Ascending aorta (tissue), 2 donors: ENCODE data around the gene FBXL13. TPM values are rescaled to one million over a fixed set of nuclear protein-coding genes. Genes with fewer than 3 reads are reported as not detected.
"Not testable (repeated sequence)": the region's sequence is repeated elsewhere in the genome, so short reads cannot be mapped to it uniquely, and the experiment has no call there.

Source experiments
- DNase-seq, 2 donors: peaks; one replicate each; pipeline ENCODE4 v3.0.0-alpha.2; 2019; ENCODE audit warnings: low spot score in 2 of 2
- H3K27ac ChIP-seq, 2 donors: fragments of 200-600 bp; sonication (generic); one replicate each; pipeline ENCODE4 v1.5.1; 2016 to 2017; ENCODE audit warnings: mild to moderate bottlenecking in 1 of 2
- H3K27me3 ChIP-seq: fragments of 200-600 bp; sonication (generic); one replicate; pipeline ENCODE4 v1.5.1; 2017
- H3K36me3 ChIP-seq, 2 donors: fragments of 200-600 bp; sonication (generic); one replicate each; pipeline ENCODE4 v1.5.1; 2016
- H3K4me1 ChIP-seq, 2 donors: fragments of 200-600 bp; sonication (generic); one replicate each; pipeline ENCODE4 v1.5.1; 2016 to 2017; ENCODE audit warnings: mild to moderate bottlenecking in 1 of 2
- H3K4me3 ChIP-seq, 2 donors: fragments of 200-600 bp; sonication (generic); one replicate each; pipeline ENCODE4 v1.5.1; 2016 to 2017; ENCODE audit warnings: mild to moderate bottlenecking in 1 of 2
- H3K9me3 ChIP-seq, 2 donors: fragments of 200-600 bp; sonication (generic); one replicate each; pipeline ENCODE4 v1.5.1; 2016
- CTCF ChIP-seq, 3 experiments: fragments of 200-600 bp in 2 of 3; fragments of 450-650 bp in 1 of 3; sonication (generic) in 2 of 3; IDR thresholded peaks; one replicate each; pipeline ENCODE4 v1.5.1; 2016 to 2019; ENCODE audit warnings: antibody characterized with exemption in 3 of 3, mild to moderate bottlenecking in 1 of 3, moderate library complexity in 1 of 3
- intact Hi-C: fragments of 100-400 bp; cut with DNase I; formaldehyde crosslinking; loops from one replicate; pipeline ENCODE4 v1.15.1; 2023
- total RNA-seq: library from RNA; depleted of rRNA; stranded (reverse); fragments of >200 nt; gene quantifications from one replicate; pipeline ENCODE4 v1.1.0, GENCODE V29; 2016

Gene FBXL13
- total RNA-seq, 1 donor from 2014 or later, result 0.75 TPM

- intact Hi-C loops, result no loop called here
- Histone ChIP-seq H3K9me3 (no peaks in the 10 kb centered on the region), H3K4me3 (no peak overlapping the region), H3K27ac (no peak overlapping the region), H3K4me1 (no peaks in the 10 kb centered on the region), H3K36me3 (peaks cover 31 to 50% of the 10 kb centered on the region in 2 donors), H3K27me3 (no peaks in the 10 kb centered on the region)
- TF ChIP-seq CTCF (IDR thresholded peaks at IDR 0.05), result no peak
- no peak for DNase-seq
These were observed 18.8 kb upstream of the FBXL13 start for GRCh38 chr7:103093429-103093828.

GRCh38 chr7:103092321-103092720 is 17.7 kb upstream of the FBXL13 start:
- H3K4me1 ChIP-seq, H3K9me3 ChIP-seq, H3K27me3 ChIP-seq, DNase-seq, intact Hi-C loops, H3K27ac ChIP-seq, H3K4me3 ChIP-seq: not testable (repeated sequence)
- peaks cover 36 to 57% of the 10 kb centered on the region in 2 donors for H3K36me3 ChIP-seq

DNA sequence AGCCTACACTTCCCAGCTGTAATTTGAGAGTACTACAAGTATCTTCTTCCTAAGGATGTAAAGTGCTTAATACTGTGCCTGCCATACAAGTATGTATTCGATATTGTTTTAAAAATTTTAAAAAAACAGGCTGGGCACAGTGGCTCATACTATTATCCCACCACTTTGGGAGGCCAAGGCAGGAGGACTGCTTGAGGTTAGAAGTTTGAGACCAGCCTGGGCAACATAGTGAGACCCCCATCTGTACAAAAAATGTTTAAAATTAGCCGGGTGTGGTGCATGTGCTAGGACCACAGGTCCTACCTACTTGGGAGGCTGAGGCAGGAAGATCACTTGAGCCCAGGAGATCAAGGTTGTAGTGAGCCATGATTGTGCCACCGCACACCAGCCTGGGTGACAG is 8.6 kb upstream of the FBXL13 start:
- Histone ChIP-seq H3K27me3 (no peaks in the 10 kb centered on the region), H3K4me3 (no peak overlapping the region), H3K27ac (no peak overlapping the region), H3K4me1 (no peaks in the 10 kb centered on the region), H3K9me3 (no peaks in the 10 kb centered on the region), H3K36me3 (peaks cover 14 to 28% of the 10 kb centered on the region in 2 donors)
- no peak for TF ChIP-seq CTCF (IDR thresholded peaks at IDR 0.05)
- DNase-seq, result no peak
- intact Hi-C loops, result no loop called here

- H3K27me3 ChIP-seq, result no peaks in the 10 kb centered on the region
- DNase-seq, result no peak
- no peak overlapping the region for H3K27ac ChIP-seq
- no peak overlapping the region for H3K4me3 ChIP-seq
- no peak for TF ChIP-seq CTCF (IDR thresholded peaks at IDR 0.05)
- peaks cover 11 to 21% of the 10 kb centered on the region in 2 donors for H3K36me3 ChIP-seq
- intact Hi-C loops, result no loop called here
- H3K9me3 ChIP-seq, result no peaks in the 10 kb centered on the region
- no peaks in the 10 kb centered on the region for H3K4me1 ChIP-seq
These were observed 7.9 kb upstream of the FBXL13 start for GRCh38 chr7:103082497-103082896.

DNA sequence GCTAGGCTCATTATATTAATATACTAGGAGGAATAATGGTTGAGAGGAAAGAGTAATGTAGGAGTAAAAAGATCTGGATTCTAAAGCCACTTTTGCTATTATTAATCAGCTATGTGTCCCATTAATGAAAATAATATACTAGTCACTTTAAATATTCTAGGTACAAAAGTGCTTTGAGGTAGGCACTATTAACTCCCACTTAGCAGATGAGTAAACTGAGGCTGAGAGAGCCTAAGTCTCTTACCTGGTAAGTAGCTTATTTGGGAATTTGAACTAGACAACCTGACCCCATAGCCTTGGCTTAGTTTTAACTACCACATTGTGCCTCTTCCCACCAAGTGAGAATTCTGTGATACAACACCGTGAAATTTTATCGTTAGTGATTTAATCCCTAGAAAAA is 6.3 kb upstream of the FBXL13 start:
- Histone ChIP-seq H3K36me3 (peaks cover 11 to 13% of the 10 kb centered on the region in 2 donors), H3K9me3 (no peaks in the 10 kb centered on the region), H3K27ac (no peak overlapping the region), H3K27me3 (no peaks in the 10 kb centered on the region), H3K4me3 (no peak overlapping the region), H3K4me1 (peaks cover 0 to 6% of the 10 kb centered on the region in 2 donors)
- TF ChIP-seq CTCF (IDR thresholded peaks at IDR 0.05), result no peak
- DNase-seq, result no peak
- intact Hi-C loops, result no loop called here

DNA sequence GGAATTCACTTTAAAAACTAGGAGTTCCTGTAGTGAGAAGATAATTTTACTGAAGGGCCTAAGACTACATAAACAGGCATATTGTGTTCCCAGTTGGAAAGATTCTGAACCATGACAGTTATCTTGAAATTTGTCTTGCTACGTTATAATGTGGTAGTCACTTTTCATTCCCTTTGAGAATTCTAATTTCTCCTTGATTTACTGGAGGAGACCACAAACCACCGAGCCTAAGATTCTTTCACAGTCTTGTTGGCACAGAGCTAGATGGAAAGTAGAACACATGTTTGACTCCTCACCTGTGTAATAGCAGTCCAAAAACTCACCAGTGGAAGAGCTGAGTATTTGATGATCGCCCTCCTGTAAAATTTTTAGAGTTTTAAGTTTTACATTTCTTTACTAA is 5.2 kb upstream of the FBXL13 start:
- Histone ChIP-seq H3K36me3 (peaks cover 11 to 13% of the 10 kb centered on the region in 2 donors), H3K4me3 (no peak overlapping the region), H3K9me3 (no peaks in the 10 kb centered on the region), H3K4me1 (peaks cover 0 to 8% of the 10 kb centered on the region in 2 donors), H3K27ac (no peak overlapping the region), H3K27me3 (no peaks in the 10 kb centered on the region)
- intact Hi-C loops, result no loop called here
- no peak for DNase-seq
- no peak for TF ChIP-seq CTCF (IDR thresholded peaks at IDR 0.05)

DNA sequence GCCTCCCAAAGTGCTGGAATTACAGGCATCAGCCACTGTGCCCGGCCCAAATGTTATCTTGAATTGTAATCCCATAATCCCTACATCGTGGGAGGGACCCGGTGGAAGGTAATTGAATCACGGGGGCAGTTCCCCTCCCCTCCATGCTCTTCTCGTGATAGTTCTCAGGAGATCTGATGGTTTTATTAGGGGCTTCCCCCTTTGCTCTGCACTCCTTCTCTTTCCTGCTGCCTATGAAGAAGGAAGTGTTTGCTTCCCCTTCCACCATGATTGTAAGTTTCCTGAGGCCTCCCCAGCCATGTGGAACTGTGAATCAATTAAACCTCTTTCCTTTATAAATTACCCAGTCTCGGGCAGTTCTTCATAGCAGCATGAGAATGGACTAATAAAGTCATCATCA is 3.6 kb upstream of the FBXL13 start:
- intact Hi-C loops, DNase-seq, H3K36me3 ChIP-seq, H3K27me3 ChIP-seq, H3K27ac ChIP-seq, H3K4me3 ChIP-seq, H3K9me3 ChIP-seq: not testable (repeated sequence)
- H3K4me1 ChIP-seq, result peaks cover 0 to 13% of the 10 kb centered on the region in 2 donors
